B cell (primary cell): ENCODE data around the gene CDYL. TPM values are rescaled to one million over a fixed set of nuclear protein-coding genes. Genes with fewer than 3 reads are reported as not detected.

ENCODE experiments used
- ATAC-seq: fragments of 200-7000 bp; cut with Tn5 transposase; one replicate; pipeline ENCODE4 v1.10.0; 2021; ENCODE audit warnings: low read depth, mild to moderate bottlenecking, moderate number of reproducible peaks, moderate library complexity
- CTCF ChIA-PET: fragments of 350-600 bp; sonication (Branson Sonifier 250); formaldehyde crosslinking; loops from one replicate; lab custom pipeline; 2021; ENCODE audit warnings: antibody characterized with exemption, inconsistent platforms; lab: Charles Lee
- POLR2A ChIA-PET: fragments of 350-600 bp; sonication (Branson Sonifier 250); formaldehyde crosslinking; loops from one replicate; lab custom pipeline; 2021; ENCODE audit warnings: antibody characterized with exemption; lab: Charles Lee
- DNase-seq: peaks from one replicate; pipeline ENCODE4 v3.0.0; 2013
- H2AFZ ChIP-seq: 2 replicates; pipeline ENCODE4 v1.6.1; 2012; ENCODE audit warnings: mild to moderate bottlenecking, low read depth, low read length; ENCODE audit not compliant: insufficient read depth, poor library complexity, severe bottlenecking
- H3K27ac ChIP-seq, 2 donors: 1 replicate in 1 of 2; 2 replicates in 1 of 2; pipeline ENCODE4 v1.5.1; 2012 to 2013; ENCODE audit warnings: low read length in 2 of 2, mild to moderate bottlenecking in 2 of 2, moderate library complexity in 1 of 2
- H3K27me3 ChIP-seq, 4 experiments: fragments of 200-600 bp in 1 of 4; sonication (generic) in 1 of 4; replicated peaks in 1 of 4; 1 replicate in 2 of 4; 2 replicates in 2 of 4; pipeline versions ENCODE4 v1.6.1 to v1.7.0; 2013 to 2016; ENCODE audit warnings: low read length in 3 of 4, mild to moderate bottlenecking in 2 of 4, mixed read lengths in 1 of 4, moderate library complexity in 1 of 4; ENCODE audit not compliant: insufficient read depth in 4 of 4, control insufficient read depth in 3 of 4; ENCODE audit errors: control extremely low read depth in 1 of 4
- H3K36me3 ChIP-seq, 2 experiments: replicated peaks in 1 of 2; 1 replicate in 1 of 2; 2 replicates in 1 of 2; pipeline versions ENCODE4 v1.6.1 to v1.7.1; 2013; ENCODE audit warnings: low read length in 1 of 2; ENCODE audit not compliant: insufficient read depth in 2 of 2, control insufficient read depth in 1 of 2; ENCODE audit errors: control extremely low read depth in 1 of 2, extremely low read depth in 1 of 2
- H3K4me1 ChIP-seq, 2 donors: fragments of 200-600 bp in 1 of 2; sonication (generic) in 1 of 2; 1 replicate in 1 of 2; 2 replicates in 1 of 2; pipeline versions ENCODE4 v1.5.1 to v1.6.1; 2013 to 2017; ENCODE audit warnings: low read length in 2 of 2; ENCODE audit not compliant: control insufficient read depth in 2 of 2, insufficient read depth in 2 of 2
- H3K4me2 ChIP-seq: replicated peaks from 2 replicates; pipeline ENCODE3; 2012; ENCODE audit warnings: mild to moderate bottlenecking, low read depth, low read length; ENCODE audit not compliant: poor library complexity, severe bottlenecking
- H3K4me3 ChIP-seq, 5 experiments: fragments of 200-600 bp in 1 of 5; sonication (generic) in 1 of 5; 1 replicate in 3 of 5; 2 replicates in 2 of 5; pipeline versions ENCODE4 v1.5.1 to v1.7.0; 2011 to 2016; ENCODE audit warnings: low read length in 4 of 5, mild to moderate bottlenecking in 4 of 5, low read depth in 2 of 5, control low read depth in 1 of 5, moderate library complexity in 1 of 5; ENCODE audit not compliant: insufficient read depth in 1 of 5; ENCODE audit errors: control extremely low read depth in 1 of 5, extremely low read depth in 1 of 5
- H3K79me2 ChIP-seq: fragments of 200-600 bp; sonication (generic); one replicate; pipeline ENCODE4 v1.6.0; 2016; ENCODE audit warnings: low read length; ENCODE audit not compliant: control insufficient read depth, insufficient read depth
- H3K9ac ChIP-seq: fragments of 200-600 bp; sonication (generic); 2 replicates; pipeline ENCODE4 v1.6.1; 2017; ENCODE audit warnings: mild to moderate bottlenecking, low read length, moderate library complexity
- H3K9me3 ChIP-seq, 3 donors: one replicate each; pipeline versions ENCODE4 v1.6.1 to v1.7.1; 2013; ENCODE audit warnings: low read length in 2 of 3; ENCODE audit not compliant: control insufficient read depth in 2 of 3, insufficient read depth in 1 of 3; ENCODE audit errors: control extremely low read depth in 1 of 3
- H4K20me1 ChIP-seq: 2 replicates; pipeline ENCODE4 v1.6.0; 2012; ENCODE audit warnings: mild to moderate bottlenecking, low read length; ENCODE audit not compliant: insufficient read depth, control insufficient read depth, poor library complexity, severe bottlenecking
- H3K27ac Mint-ChIP-seq: one replicate; pipeline ENCODE4 v1.8.0; 2021; ENCODE audit warnings: mixed read lengths
- H3K27me3 Mint-ChIP-seq: one replicate; pipeline ENCODE4 v1.8.0; 2021; ENCODE audit warnings: mixed read lengths
- H3K4me1 Mint-ChIP-seq: one replicate; pipeline ENCODE4 v1.8.0; 2021; ENCODE audit warnings: mixed read lengths
- H3K4me3 Mint-ChIP-seq: one replicate; pipeline ENCODE4 v1.8.0; 2021; ENCODE audit warnings: mixed read lengths
- H3K9me3 Mint-ChIP-seq: one replicate; pipeline ENCODE4 v1.8.0; 2022; ENCODE audit warnings: mixed read lengths; ENCODE audit not compliant: insufficient read depth
- CTCF ChIP-seq: fragments of 200-600 bp; IDR thresholded peaks from one replicate; pipeline ENCODE4 v1.8.0; 2022; ENCODE audit warnings: antibody characterized with exemption, mild to moderate bottlenecking
- EZH2 ChIP-seq: IDR thresholded peaks from 2 replicates; pipeline ENCODE4 v1.6.1; 2012; ENCODE audit warnings: borderline replicate concordance, low read depth, mild to moderate bottlenecking, moderate library complexity, low read length; ENCODE audit not compliant: insufficient read depth, poor library complexity, severe bottlenecking
- WGBS: methylation state at CpG from one replicate; pipeline ENCODE4 v1.1.5; 2013; ENCODE audit warnings: missing lambda C conversion rate; ENCODE audit not compliant: insufficient coverage; 5-methylcytosine and 5-hydroxymethylcytosine counted together
- intact Hi-C: fragments of 100-400 bp; cut with micrococcal nuclease; formaldehyde crosslinking; loops from one replicate; pipeline ENCODE4 v1.10.0; 2022
- polyA plus RNA-seq: library from polyadenylated mRNA; depleted of rRNA; stranded (reverse); fragments of >200 nt; gene quantifications from 2 replicates; pipeline ENCODE4 v1.2.3, GENCODE V29; 2012
- total RNA-seq, 2 donors: library from RNA; stranded (reverse); fragments of 120-200 nt in 1 of 2; gene quantifications; 1 replicate in 1 of 2; 2 replicates in 1 of 2; pipeline versions ENCODE4 v1.2.3 to v1.2.4, GENCODE V29; 2013 to 2022

The CDYL gene
- total and polyA plus RNA-seq, 2 donors (not counting 1 experiment from before 2014, with no cell fraction given), result 15.6 to 63.0 TPM

DNA sequence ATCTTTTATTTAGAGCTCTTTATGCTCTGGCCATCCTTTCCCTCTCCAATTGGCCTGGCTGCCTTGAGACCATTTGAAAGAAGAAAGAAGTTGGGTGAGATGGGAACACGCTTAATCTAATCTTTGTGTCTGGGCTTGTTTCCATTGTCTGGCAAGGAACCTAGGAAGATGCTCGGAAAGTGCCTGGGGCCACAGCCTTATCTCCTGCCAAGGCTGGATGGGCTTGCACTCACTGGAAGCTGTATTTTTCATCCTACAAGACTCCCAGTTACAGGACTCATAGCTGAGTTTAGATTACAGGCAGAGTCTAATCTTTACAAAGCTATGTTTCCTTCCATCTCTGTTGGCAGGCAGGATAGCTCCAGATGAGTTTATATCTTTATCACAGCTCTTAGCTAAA lies 33.1 kb upstream of the CDYL start:
- POLR2A ChIA-PET, result interaction anchor here (0.5 kb wide), 1 partner anchor 27 kb away, joined by 4 read pairs; no protein-coding TSS in a partner anchor
- WGBS, result 94% methylated on average over 2 of the region's 2 CpGs
- Mint-ChIP-seq H3K27ac (no peak overlapping the region), H3K27me3 (peaks cover 9% of the 10 kb centered on the region), H3K4me1 (no peaks in the 10 kb centered on the region), H3K4me3 (no peak overlapping the region), H3K9me3 (no peaks in the 10 kb centered on the region)
- CTCF ChIA-PET, result no interaction called here
- no peaks in the 10 kb centered on the region for H3K9me3 ChIP-seq
- no peak overlapping the region for H3K27ac ChIP-seq
- DNase-seq (no peak), ATAC-seq (no peak)
- no peaks in the 10 kb centered on the region for H3K36me3 ChIP-seq
- no peaks in the 10 kb centered on the region for H3K27me3 ChIP-seq
- no peak overlapping the region for H2AFZ ChIP-seq
- no peaks in the 10 kb centered on the region for H3K4me1 ChIP-seq
- H3K4me3 ChIP-seq, result no peak overlapping the region
- intact Hi-C loops, result no loop called here
- H3K79me2 ChIP-seq, result no peaks in the 10 kb centered on the region
- H4K20me1 ChIP-seq, result no peaks in the 10 kb centered on the region
- H3K9ac ChIP-seq, result no peak overlapping the region
- TF ChIP-seq EZH2 (no peak), CTCF (no peak)
- no peak overlapping the region for H3K4me2 ChIP-seq

DNA sequence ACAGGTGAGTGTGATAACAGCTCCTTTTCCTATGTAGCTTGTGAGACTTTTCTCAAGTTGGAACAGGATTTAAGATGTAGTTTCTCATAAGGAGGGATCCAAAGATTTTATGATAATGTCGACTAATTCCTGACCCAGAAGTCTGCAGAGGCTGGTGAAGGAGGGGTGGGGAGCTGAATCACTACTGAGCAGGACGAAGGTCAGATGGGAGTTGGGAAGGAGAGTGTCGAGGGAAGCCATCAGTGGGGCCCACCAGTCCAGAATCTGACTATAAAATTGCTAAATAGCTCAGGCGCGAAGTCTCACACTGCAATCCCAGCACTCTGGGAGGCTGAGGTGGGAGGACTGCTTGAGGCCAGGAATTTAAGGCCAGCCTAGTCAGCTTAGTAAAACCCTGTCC lies 32.3 kb upstream of the CDYL start:
- no peak overlapping the region for H3K4me3 Mint-ChIP-seq
- Histone ChIP-seq H3K27ac (no peak overlapping the region), H4K20me1 (no peaks in the 10 kb centered on the region), H3K9me3 (no peaks in the 10 kb centered on the region), H3K36me3 (no peaks in the 10 kb centered on the region), H2AFZ (no peak overlapping the region), H3K4me1 (no peaks in the 10 kb centered on the region), H3K4me2 (no peak overlapping the region), H3K27me3 (no peaks in the 10 kb centered on the region), H3K9ac (no peak overlapping the region), H3K79me2 (no peaks in the 10 kb centered on the region), H3K4me3 (no peak overlapping the region)
- ChIA-PET POLR2A (no interaction called here), CTCF (interaction anchor here (0.8 kb wide), 1 partner anchor 73 kb away, joined by 3 read pairs; no protein-coding TSS in a partner anchor)
- H3K27me3 Mint-ChIP-seq, result peaks cover 5% of the 10 kb centered on the region
- no peak for DNase-seq
- TF ChIP-seq CTCF, result no peak
- TF ChIP-seq EZH2, result no peak
- 92% methylated on average over 3 of the region's 5 CpGs for WGBS
- no peaks in the 10 kb centered on the region for H3K9me3 Mint-ChIP-seq
- intact Hi-C loops, result no loop called here
- no peak for ATAC-seq
- H3K4me1 Mint-ChIP-seq, result no peaks in the 10 kb centered on the region
- no peak overlapping the region for H3K27ac Mint-ChIP-seq
